ENCODE results near the gene XCR1.

DNA sequence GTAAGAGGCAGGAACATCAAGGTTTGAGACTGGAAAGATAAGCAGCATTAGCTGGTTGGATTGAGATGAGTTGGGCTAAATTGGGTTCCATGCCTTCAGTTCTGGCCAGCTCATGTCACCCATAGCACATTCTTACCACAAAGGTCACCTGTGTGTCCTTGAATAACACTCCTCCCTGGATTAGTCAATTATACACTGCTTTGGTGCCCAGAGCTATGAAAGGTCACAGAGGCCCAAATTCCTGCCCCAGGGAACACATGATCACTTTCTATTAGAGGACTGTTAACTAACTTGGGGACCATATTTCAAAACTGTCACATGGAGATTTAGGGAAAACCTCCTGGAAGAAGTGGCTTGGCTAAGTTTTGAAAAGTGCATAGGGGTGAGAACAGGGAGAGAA is 40.1 kb upstream of the XCR1 start:
- TF ChIP-seq, protein P1, sequence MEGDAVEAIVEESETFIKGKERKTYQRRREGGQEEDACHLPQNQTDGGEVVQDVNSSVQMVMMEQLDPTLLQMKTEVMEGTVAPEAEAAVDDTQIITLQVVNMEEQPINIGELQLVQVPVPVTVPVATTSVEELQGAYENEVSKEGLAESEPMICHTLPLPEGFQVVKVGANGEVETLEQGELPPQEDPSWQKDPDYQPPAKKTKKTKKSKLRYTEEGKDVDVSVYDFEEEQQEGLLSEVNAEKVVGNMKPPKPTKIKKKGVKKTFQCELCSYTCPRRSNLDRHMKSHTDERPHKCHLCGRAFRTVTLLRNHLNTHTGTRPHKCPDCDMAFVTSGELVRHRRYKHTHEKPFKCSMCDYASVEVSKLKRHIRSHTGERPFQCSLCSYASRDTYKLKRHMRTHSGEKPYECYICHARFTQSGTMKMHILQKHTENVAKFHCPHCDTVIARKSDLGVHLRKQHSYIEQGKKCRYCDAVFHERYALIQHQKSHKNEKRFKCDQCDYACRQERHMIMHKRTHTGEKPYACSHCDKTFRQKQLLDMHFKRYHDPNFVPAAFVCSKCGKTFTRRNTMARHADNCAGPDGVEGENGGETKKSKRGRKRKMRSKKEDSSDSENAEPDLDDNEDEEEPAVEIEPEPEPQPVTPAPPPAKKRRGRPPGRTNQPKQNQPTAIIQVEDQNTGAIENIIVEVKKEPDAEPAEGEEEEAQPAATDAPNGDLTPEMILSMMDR (IDR thresholded peaks at IDR 0.05; ENCODE audit: low read depth, low read length, poor library complexity, severe bottlenecking) = no peak
- TF ChIP-seq EZH2phosphoT487 (IDR thresholded peaks at IDR 0.05; ENCODE audit: borderline replicate concordance, low read length) = no peak
